Activated B cell treated with CpG ODN at 0.5 μM for 24 hours (primary cell): ENCODE data around the gene CCDC63. TPM values are rescaled to one million over a fixed set of nuclear protein-coding genes. Genes with fewer than 3 reads are reported as not detected.

Source experiments
- ATAC-seq: fragments of 200-7000 bp; cut with Tn5 transposase; one replicate; pipeline ENCODE4 v1.10.0; 2021; ENCODE audit warnings: low read depth, mild to moderate bottlenecking, moderate library complexity
- CTCF ChIA-PET: fragments of 350-600 bp; sonication (Branson Sonifier 250); formaldehyde crosslinking; loops from one replicate; lab custom pipeline; 2021; ENCODE audit warnings: antibody characterized with exemption; lab: Charles Lee
- POLR2A ChIA-PET: fragments of 350-600 bp; sonication (Branson Sonifier 250); formaldehyde crosslinking; loops from one replicate; lab custom pipeline; 2021; ENCODE audit warnings: antibody characterized with exemption; lab: Charles Lee
- DNase-seq: peaks from one replicate; pipeline ENCODE4 v3.0.0; 2022
- H3K27ac Mint-ChIP-seq: one replicate; pipeline ENCODE4 v1.8.0; 2020; ENCODE audit warnings: mixed read lengths
- H3K27me3 Mint-ChIP-seq: one replicate; pipeline ENCODE4 v1.8.0; 2021; ENCODE audit warnings: mixed read lengths
- H3K36me3 Mint-ChIP-seq: one replicate; pipeline ENCODE4 v1.8.0; 2021; ENCODE audit warnings: low read depth, mixed read lengths
- H3K4me1 Mint-ChIP-seq: one replicate; pipeline ENCODE4 v1.8.0; 2021; ENCODE audit warnings: mixed read lengths
- H3K4me3 Mint-ChIP-seq: one replicate; pipeline ENCODE4 v1.8.0; 2020; ENCODE audit warnings: mild to moderate bottlenecking, mixed read lengths
- H3K9me3 Mint-ChIP-seq: one replicate; pipeline ENCODE4 v1.8.0; 2020; ENCODE audit warnings: mixed read lengths
- CTCF ChIP-seq: fragments of 200-600 bp; IDR thresholded peaks from one replicate; pipeline ENCODE4 v1.8.0; 2022; ENCODE audit warnings: antibody characterized with exemption, mild to moderate bottlenecking
- intact Hi-C: fragments of 100-400 bp; cut with micrococcal nuclease; formaldehyde crosslinking; loops from one replicate; pipeline ENCODE4 v1.15.1; 2024
- total RNA-seq: library from RNA; stranded (reverse); gene quantifications from 2 replicates; pipeline ENCODE4 v1.2.3, GENCODE V29; 2022

The CCDC63 gene
- total RNA-seq, 1 donor from 2014 or later: not detected

DNA sequence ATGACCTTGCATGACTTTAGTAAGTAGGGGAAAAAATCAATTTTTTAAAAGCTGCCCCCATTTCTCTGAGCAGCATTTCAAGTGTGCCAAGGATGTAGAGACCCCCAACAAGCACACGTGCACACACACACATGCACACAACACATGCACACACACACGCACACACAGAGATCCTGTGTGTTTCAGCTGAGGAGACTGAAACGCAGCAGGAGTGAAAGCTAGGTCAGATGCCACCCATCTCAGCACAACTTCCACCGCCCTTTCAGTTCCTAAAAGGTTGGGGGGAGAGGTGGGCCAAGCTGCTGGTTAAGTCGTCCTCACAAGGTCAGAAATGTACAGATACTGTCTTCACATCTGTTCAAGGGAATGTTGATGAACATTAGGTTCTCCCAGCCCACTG, 59.7 kb downstream of the CCDC63 start:
- Mint-ChIP-seq H3K9me3 (no peaks in the 10 kb centered on the region), H3K27me3 (no peaks in the 10 kb centered on the region), H3K4me3 (peak overlapping the region; percentile 32), H3K36me3 (no peaks in the 10 kb centered on the region), H3K4me1 (peaks cover 21% of the 10 kb centered on the region), H3K27ac (no peak overlapping the region)
- intact Hi-C loops: no loop called here
- CTCF ChIA-PET: interaction anchor here (1.0 kb wide), 1 partner anchor 11 kb away, joined by 4 read pairs; no protein-coding TSS in a partner anchor
- POLR2A ChIA-PET: interaction anchor here (1.0 kb wide), 1 partner anchor 36 kb away, joined by 4 read pairs; no protein-coding TSS in a partner anchor
- DNase-seq (no peak), ATAC-seq (no peak)
- TF ChIP-seq CTCF: no peak

GRCh38 chr12:110906985-110907384, 60.2 kb downstream of the CCDC63 start:
- H3K4me3 Mint-ChIP-seq: no peak overlapping the region
- H3K27ac Mint-ChIP-seq: no peak overlapping the region
- H3K9me3 Mint-ChIP-seq: no peaks in the 10 kb centered on the region
- no peaks in the 10 kb centered on the region for H3K36me3 Mint-ChIP-seq
- ATAC-seq (no peak), DNase-seq (no peak)
- H3K27me3 Mint-ChIP-seq: no peaks in the 10 kb centered on the region
- ChIA-PET CTCF (interaction anchor here (1.0 to 1.4 kb wide), 2 partner anchors 11 to 19 kb away, joined by 3 to 4 read pairs; no protein-coding TSS in a partner anchor), POLR2A (interaction anchor here (1.0 kb wide), 1 partner anchor 36 kb away, joined by 4 read pairs; no protein-coding TSS in a partner anchor)
- intact Hi-C loops: no loop called here
- TF ChIP-seq CTCF: no peak
- peaks cover 23% of the 10 kb centered on the region for H3K4me1 Mint-ChIP-seq

DNA sequence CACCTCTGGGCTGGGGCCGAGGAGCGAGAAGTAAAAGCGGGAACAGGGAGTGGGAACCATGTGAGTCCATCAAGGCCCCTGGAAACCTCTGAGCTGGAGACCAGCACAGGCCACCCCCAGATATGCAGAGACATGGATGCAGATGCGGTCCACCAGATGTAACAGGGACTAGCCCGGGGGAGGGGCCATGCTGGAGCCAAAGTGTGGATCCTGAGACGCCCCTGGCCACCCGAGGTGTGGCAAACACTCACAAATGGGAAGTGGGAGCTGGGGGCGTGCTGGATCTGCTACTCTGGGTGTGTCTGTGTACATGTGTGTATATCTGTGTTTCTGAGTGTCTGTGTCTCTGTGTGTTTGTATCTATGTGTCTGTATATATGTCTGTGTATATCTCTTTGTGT, 60.8 kb downstream of the CCDC63 start:
- H3K36me3 Mint-ChIP-seq: no peaks in the 10 kb centered on the region
- H3K4me3 Mint-ChIP-seq: no peak overlapping the region
- no peak for TF ChIP-seq CTCF
- peaks cover 29% of the 10 kb centered on the region for H3K4me1 Mint-ChIP-seq
- DNase-seq: no peak
- ChIA-PET CTCF (interaction anchor here (1.4 kb wide), 1 partner anchor 20 kb away, joined by 3 read pairs; no protein-coding TSS in a partner anchor), POLR2A (no interaction called here)
- no peak for ATAC-seq
- H3K27ac Mint-ChIP-seq: no peak overlapping the region
- intact Hi-C loops: no loop called here
- no peaks in the 10 kb centered on the region for H3K9me3 Mint-ChIP-seq
- no peaks in the 10 kb centered on the region for H3K27me3 Mint-ChIP-seq

GRCh38 chr12:110908377-110909152, 61.8 kb downstream of the CCDC63 start:
- ATAC-seq (no peak), DNase-seq (no peak)
- H3K4me3 Mint-ChIP-seq: no peak overlapping the region
- ChIA-PET CTCF (no interaction called here), POLR2A (no interaction called here)
- no peak for TF ChIP-seq CTCF
- no peaks in the 10 kb centered on the region for H3K36me3 Mint-ChIP-seq
- no peaks in the 10 kb centered on the region for H3K9me3 Mint-ChIP-seq
- no peaks in the 10 kb centered on the region for H3K27me3 Mint-ChIP-seq
- peaks cover 39% of the 10 kb centered on the region for H3K4me1 Mint-ChIP-seq
- intact Hi-C loops: no loop called here
- no peak overlapping the region for H3K27ac Mint-ChIP-seq

DNA sequence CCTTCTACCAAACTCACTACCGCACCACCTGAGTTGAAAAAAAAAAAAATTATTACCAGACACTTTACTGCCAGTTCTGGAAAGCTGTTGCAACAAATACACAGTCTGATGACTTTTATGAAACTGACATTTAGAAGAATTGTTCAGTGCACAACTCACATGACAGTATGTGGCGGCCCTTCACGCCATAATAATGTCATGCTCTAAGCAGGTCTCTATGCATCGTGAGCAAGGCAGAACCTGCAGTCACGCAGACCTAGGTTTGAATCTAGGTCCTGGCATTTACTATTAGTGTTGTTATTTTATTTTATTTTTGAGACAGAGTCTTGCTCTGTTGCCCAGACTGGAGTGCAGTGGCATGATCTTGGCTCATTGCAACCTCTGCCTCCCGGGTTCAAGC, 65.5 kb downstream of the CCDC63 start:
- Mint-ChIP-seq H3K27ac (peak overlapping the region; percentile 90), H3K27me3 (no peaks in the 10 kb centered on the region), H3K36me3 (no peaks in the 10 kb centered on the region), H3K9me3 (no peaks in the 10 kb centered on the region), H3K4me1 (peaks cover 39% of the 10 kb centered on the region), H3K4me3 (no peak overlapping the region)
- TF ChIP-seq CTCF: no peak
- ChIA-PET CTCF (no interaction called here), POLR2A (interaction anchor here (0.5 kb wide), 1 partner anchor 106 kb away, joined by 3 read pairs; no protein-coding TSS in a partner anchor)
- DNase-seq (no peak), ATAC-seq (no peak)
- intact Hi-C loops: no loop called here
